Endothelial cell of hepatic sinusoid (primary cell): Measurements from ENCODE around the gene IDE.
"Not testable (repeated sequence)": the region's sequence is repeated elsewhere in the genome, so short reads cannot be mapped to it uniquely, and the experiment has no call there.

Source experiments
- in situ Hi-C: cut with HindIII; loops from 2 replicates; pipeline ENCODE4 v1.10.0; 2017; ENCODE audit warnings: low sequenced_read_pairs

Gene IDE

DNA sequence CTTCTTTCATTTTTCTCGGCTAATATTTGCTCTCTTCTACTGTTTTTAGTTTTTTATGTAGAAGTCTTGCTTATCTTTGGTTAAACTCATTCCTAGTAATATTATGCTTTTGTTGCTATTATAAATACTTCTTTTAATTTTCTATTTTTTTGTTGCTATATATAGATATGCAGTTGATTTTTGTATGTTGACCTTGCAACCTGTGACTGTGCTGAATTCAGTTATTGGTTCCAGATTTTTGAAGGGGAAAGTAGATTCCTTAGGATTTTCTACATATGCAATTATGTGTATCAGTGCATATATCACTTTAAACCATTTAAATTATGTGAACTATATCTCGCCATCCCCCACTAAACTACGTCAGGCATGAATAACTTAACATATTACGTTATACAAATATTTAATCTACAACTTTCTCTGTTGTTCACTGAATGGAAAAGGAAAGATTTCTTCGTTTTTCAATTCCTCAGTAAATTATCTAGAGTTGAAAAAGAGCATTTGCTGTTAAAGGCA, 71.5 kb downstream of the IDE start:
- in situ Hi-C loops: loop anchor here (10.0 kb wide), 2 partner anchors 72 to 342 kb away; partner anchors contain the start of genes EXOC6 and IDE

DNA sequence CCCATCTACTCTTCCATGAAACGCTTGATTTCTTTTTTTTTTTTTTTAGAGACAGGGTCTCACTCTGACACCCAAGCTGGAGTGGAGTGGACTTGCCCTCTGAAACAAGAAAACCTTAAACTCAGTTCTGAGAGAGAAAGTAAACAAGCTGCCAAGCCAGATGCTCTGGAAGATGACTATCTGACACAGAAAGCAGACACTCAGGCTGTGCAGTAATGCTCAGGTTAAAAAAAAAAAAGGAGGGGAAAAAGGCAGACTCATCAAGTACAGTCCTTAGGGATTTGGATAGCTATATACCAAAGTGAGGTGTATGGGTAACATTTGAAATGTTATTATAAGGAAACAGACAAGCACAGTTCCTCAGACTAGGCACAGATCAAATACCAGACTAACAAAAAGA, 80.5 kb downstream of the IDE start:
- in situ Hi-C loops: no loop called here

- in situ Hi-C loops: no loop called here
Observed at GRCh38 chr10:92492748-92493240, 81.1 kb downstream of the IDE start.

DNA sequence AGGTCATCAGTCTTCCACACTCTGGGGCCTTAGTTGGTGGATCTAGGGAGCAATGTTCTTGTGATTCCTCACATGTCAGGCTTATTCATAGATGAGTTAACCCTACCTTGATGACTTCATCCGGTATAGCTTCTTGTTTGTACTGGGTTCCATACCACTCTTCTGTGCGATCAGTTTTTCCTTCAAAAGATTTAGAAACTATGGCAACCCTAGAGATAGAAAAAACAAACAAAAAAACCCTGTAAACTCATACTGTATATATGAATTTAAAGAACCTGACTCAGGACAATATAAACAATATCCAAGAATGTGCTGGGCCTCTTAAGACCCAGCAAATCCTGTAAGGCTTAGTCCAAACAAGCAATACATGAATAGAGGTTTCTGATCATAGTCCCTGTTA, 83.5 kb downstream of the IDE start:
- in situ Hi-C loops: no loop called here

DNA sequence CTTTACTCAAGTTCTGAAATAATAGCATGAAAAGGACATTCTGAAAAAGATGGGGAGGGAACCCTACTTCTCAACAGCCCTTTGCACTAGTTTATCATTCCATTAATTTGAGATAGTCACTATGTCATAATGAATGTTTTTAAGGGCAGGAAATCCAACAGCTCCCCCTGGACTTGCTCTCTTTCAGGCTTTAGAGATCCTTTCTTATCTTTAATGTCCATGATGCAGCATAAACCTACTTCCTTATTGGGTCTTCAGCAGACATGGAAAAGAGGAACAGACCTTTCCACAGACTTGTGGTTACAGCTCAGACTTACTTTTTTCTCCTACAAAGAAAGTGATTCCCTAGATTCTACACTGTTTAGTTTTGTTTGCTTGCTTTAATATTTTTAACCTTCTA, 87.3 kb downstream of the IDE start:
- in situ Hi-C loops: no loop called here

GRCh38 chr10:92483539-92483938, 90.4 kb downstream of the IDE start:
- in situ Hi-C loops: no loop called here

DNA sequence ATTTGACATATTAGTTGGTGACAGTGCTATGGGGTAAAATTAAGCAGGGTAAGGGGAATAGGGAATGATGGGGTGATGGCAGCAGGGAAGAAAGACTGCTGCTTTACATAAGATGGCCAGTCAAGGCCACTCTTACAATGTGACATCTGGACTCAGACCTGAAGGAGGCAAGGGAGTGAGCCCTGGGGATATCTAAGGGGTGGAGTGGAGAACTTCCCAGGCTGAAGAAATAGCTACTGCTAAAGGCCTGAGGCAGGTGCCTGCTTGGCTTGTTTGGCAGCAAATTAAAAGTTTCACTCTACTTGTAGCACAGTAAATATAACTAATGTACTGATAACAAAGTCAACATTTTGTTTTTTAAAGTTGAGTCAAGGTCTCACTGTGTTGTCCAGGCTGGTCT, 93.5 kb downstream of the IDE start:
- in situ Hi-C loops: no loop called here

- in situ Hi-C loops: no loop called here
Observed at GRCh38 chr10:92479547-92479946, 94.3 kb downstream of the IDE start.

DNA sequence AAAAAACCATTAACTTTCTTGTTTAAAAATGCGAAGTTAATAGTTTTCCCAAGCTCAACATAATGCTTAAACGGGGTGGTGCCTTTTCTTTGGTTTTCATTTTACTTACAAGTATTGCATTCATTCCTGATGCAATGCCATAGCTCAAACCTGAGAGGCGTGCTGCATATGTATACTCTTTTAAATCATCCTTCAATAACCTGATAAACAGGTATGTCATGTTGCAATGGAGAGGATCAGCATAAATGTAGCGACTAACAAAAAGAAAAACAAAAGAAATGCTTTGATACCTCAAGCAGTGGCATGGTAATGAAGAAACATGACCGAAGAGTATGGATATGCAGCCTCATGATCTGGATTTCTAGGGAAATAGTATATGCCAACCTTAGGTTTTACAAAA, 95.4 kb downstream of the IDE start:
- in situ Hi-C loops: no loop called here

DNA sequence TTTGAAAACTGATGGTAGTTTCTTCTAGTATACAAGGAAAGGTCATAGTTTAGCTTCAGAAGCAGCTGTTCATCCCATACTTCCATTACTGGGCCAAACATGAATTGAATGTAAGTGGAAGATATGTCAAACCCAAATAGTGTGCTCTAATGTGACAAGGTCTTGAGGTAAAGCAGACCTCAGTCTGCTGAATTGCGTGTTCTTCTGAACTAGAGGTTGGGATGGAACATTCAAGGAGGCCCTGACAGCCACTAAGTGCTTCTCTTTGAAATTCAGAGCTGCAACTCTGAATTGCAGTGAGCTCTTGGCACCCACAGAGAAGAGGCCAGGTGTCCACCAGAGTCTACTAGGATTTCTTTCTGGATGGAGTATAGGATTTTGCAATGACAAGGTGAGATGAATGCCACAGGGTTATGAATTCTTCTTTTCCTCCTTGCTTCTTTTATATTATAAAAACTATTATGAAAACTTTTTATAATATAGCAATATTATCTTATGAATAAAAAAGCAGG, 98.5 kb downstream of the IDE start:
- in situ Hi-C loops: no loop called here

DNA sequence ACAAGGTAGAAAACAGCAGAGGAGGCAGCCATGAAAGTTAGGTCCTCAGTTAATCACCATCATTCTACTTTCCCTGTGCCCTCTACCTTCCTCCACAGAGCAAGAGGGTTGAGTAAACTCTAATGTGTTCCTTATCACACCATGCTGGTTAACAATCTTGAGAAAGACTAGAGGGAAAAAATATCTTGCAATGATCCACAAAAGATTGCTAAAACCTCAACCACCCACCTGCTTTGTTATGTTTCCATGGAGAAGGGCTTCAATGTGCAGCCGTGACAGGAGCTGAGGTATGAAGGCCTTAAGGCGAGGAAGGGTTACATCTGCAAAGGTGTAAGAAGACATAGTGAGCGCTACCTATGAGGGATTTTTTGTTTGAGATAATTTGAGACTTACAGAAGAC, 103.9 kb downstream of the IDE start:
- in situ Hi-C loops: no loop called here

- in situ Hi-C loops: loop anchor here (10.0 kb wide), 1 partner anchor 280 kb away; no protein-coding TSS in a partner anchor
Observed at GRCh38 chr10:92464364-92464763, 109.5 kb downstream of the IDE start.

DNA sequence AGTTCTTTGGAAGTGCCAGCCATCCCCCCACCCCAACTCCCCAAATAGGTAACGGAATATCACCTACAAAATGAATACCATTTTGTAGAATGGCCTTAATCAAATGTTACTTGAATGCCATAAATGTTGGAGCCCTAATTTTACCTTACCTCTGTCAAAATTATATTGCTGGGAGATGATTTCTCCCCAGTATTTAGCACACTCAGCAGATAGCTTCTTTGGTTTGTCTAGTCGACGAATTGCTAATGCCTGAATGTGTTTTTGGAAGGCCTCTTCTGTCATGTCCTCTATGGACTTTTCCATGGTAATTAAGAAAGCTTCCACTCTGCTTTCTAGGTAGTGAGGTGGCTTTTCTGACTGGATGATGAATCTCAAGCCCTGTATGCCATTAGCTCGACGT, 110.3 kb downstream of the IDE start:
- in situ Hi-C loops: loop anchor here (10.0 kb wide), 1 partner anchor 279 kb away; no protein-coding TSS in a partner anchor

- in situ Hi-C loops: not testable (repeated sequence)
Observed at GRCh38 chr10:92454955-92455354, 118.9 kb downstream of the IDE start.

DNA sequence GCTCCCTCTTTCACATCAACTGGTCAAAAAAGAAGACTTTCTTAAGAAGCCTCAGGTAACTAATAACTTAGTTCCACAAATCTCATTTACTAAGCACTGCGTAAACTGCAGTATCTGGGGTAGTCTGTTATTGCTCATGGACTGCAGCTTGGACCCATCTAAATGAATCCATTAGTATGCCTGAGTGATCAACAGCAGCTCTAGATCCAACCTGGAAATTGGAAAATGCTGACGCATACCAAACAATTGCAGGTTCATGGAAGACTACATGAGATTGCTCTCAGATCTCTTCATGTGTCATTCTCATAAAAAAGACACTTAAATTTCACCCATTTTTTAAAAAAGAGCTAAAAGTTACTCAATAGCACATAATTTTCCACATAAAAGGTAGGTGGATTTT, 121.6 kb downstream of the IDE start:
- in situ Hi-C loops: no loop called here

DNA sequence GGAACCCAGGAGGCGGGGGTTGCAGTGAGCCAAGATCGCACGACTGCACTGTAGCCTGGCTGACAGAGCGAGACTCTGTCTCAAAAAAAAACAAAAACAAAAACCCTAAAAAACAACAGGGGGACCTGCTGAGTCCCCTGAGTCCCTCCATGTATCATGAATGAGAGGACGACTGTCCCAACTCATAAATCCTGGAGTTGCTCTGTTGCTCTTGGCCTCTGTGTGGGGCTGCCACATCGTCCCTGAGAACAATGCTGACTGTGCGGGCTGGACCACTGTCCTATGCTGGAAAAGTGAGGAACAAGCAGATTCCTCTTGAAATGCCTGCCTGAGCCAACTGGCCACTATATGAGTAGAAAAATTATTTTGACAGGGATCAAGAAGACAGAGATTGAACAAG, 122.5 kb downstream of the IDE start:
- in situ Hi-C loops: no loop called here

GRCh38 chr10:92450896-92451295, 123.0 kb downstream of the IDE start:
- in situ Hi-C loops: no loop called here

- in situ Hi-C loops: no loop called here
Observed at GRCh38 chr10:92440578-92440977, 133.3 kb downstream of the IDE start.

DNA sequence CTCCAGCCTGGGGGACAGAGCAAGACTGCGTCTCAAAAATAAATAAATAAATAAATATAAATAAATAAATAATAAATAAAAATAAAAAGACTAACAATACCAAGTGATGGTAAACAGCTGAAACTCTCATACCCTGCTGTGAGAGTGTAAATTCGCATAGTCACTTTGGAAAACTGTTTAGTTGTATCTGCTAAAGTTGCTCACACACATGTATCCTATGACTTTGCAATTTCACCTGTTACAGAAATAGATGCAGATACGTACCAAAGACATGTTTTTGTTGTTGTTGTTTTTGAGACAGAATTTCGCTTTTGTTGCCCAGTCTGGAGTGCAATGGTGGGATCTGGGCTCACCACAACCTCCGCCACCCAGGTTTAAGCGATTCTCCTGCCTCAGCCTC, 135.7 kb downstream of the IDE start:
- in situ Hi-C loops: no loop called here

DNA sequence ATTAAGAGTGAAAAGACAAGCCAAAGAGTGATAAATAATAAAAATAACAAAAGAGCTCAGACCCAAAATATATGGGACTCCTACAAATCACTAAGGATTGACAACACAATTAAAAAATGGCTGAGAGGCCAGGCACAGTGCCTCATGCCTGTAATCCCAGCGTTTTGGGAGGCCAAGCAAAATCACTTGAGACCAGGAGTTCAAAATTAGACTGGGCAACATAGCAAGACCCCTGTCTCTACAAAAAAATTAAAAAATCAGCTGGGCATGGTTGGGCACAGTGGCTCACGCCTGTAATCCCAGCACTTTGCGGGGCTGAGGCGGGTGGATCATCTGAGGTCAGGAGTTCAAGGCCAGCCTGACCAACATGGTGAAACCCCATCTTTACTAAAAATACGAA, 137.3 kb downstream of the IDE start:
- in situ Hi-C loops: no loop called here

GRCh38 chr10:92436065-92436464, 137.8 kb downstream of the IDE start:
- in situ Hi-C loops: not testable (repeated sequence)

DNA sequence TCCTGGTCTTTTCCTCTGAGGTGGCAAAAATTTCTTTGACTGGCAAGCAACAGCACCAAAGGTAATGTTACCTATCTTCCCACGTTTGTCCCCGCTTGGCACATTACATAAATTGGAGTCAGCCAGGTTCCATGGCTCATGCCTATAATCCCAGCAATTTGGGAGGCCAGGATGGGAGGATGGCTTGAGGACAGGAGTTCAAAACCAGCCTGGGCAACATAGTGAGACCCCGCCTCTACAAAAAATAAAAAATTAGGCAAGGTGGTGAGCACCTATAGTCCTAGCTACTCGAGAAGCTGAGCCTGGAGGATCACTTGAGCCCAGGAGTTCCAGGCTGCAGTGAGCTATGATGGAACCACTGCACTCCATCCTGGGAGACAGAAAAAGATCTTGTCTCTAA, 139.5 kb downstream of the IDE start:
- in situ Hi-C loops: no loop called here

DNA sequence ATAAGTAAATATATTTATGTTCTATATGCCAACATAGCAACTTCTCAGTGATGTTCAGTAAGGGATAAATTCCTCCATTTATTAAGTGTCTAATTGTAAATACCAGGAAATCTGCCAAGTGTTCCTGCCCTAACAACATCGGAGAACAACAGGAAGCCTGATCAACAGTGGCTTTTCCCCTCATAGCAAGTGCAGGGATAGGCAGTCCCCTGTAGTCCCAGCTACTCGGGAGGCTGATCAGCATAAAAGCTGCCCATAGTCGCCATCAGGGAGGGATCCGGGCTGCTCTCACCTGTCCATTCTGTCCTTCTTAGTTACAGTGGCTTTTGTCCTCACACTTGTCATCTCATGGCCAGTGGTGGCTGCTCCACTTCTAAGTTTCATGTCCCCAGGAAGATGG, 141.3 kb downstream of the IDE start:
- in situ Hi-C loops: no loop called here
